ENCODE results near the gene SHISAL2A. TPM values are rescaled to one million over a fixed set of nuclear protein-coding genes. Genes with fewer than 3 reads are reported as not detected.

SHISAL2A gene
- total RNA-seq, 2 experiments from 2014 or later, result 27.9 to 28.8 TPM

DNA sequence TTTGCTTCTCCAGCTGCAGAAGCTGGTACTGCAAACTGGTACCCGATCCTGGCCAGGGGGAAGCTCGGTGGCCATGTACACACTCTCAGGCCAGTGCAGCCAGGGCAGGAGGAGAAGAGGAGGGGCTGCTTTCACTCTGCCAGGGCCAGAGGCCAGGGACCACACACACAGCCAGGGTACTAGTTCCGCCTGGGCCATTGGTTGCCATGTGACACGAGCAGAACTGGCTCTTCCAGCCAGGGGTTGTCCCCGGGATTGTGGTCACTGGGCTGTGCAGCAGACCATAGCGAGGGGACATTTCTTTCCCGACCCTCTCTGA, 3.7 kb upstream of the SHISAL2A start:
- no peak for DNase-seq
- Mint-ChIP-seq H3K27me3 (peaks cover 2% of the 10 kb centered on the region), H3K36me3 (peaks cover 10% of the 10 kb centered on the region), H3K9me3 (no peaks in the 10 kb centered on the region), H3K4me3 (no peak overlapping the region), H3K4me1 (peaks cover 27% of the 10 kb centered on the region), H3K27ac (no peak overlapping the region)
- no peak for ATAC-seq (ENCODE audit: low read depth)
- POLR2A ChIA-PET, result interaction anchor here (0.6 to 1.4 kb wide), 2 partner anchors 76 to 188 kb away, joined by 3 to 4 read pairs; no protein-coding TSS in a partner anchor

DNA sequence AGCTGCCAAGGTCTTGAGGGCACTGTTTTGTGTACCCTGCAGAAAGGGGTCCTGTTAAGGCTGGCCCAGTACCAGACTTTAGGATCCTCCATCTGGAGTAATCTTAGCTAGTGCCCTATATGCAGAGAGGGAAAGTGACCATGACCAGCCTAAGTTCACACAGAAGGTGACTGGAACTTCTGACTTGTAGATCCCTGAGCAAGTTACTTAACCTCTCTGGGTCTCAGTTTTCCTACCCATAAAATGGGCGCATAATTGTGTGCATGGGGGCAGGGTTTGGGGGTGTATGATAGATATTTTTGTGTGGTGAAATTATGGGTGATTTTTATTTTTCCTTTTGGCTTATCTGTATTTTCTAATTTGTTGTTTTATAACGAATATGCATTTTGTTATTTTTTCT, 3.3 kb upstream of the SHISAL2A start:
- POLR2A ChIA-PET, result interaction anchor here (0.6 to 1.4 kb wide), 2 partner anchors 76 to 189 kb away, joined by 3 to 4 read pairs; no protein-coding TSS in a partner anchor
- Mint-ChIP-seq H3K4me1 (peaks cover 29% of the 10 kb centered on the region), H3K27ac (no peak overlapping the region), H3K4me3 (no peak overlapping the region), H3K27me3 (peaks cover 2% of the 10 kb centered on the region), H3K36me3 (peaks cover 9% of the 10 kb centered on the region), H3K9me3 (no peaks in the 10 kb centered on the region)
- DNase-seq, result no peak
- no peak for ATAC-seq (ENCODE audit: low read depth)

DNA sequence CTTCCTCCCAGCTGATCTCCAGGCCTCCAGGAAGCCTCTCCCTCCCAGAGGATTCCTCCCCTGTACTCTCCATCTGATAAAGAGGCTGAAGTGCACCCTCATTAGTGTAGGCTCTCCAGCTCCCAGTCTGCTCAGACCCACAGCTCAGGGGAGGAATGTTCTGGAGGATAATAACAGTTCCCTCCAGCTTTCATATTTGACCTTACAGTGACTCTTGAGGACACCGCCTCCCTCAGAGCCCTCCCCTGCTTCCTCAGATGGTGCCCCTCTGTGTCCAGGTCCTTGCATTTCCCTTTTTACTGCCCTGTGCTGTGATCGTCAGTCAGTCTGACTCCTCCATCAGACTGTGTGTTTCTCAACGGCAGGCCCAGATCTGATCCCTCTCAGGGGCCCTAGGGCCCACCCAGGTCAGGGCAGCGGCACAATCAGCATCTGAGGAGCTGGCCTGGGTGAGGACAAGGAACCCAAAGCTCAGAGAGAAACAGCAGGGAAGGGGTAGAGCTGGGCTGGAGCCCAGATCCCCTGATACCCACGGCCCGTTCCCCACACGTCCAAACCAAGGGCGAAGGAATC, 1.1 kb upstream of the SHISAL2A start:
- H3K27ac Mint-ChIP-seq, result peak overlapping the region; percentile 91
- peaks cover 2% of the 10 kb centered on the region for H3K27me3 Mint-ChIP-seq
- ATAC-seq (ENCODE audit: low read depth), result no peak

DNA sequence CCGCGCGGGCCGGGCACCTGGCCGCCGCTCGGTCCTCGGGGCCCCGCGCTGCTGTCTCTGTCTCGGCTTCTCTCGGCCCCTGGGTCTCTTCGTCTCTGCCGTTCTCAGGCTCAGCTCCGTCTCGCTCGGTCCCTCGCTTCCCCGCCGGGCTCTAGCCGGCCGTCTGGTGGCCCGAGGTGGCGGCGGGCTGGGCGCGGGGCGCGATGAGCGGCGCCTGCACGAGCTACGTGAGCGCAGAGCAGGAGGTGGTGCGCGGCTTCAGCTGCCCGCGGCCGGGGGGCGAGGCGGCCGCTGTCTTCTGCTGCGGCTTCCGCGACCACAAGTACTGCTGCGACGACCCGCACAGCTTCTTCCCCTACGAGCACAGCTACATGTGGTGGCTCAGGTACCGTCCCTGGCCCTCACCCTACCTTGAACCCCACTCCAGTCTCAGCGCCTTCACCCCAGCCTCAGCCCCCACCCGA, 355 bp downstream of the SHISAL2A start:
- DNase-seq, result peak; percentile 72
- Mint-ChIP-seq H3K36me3 (peaks cover 13% of the 10 kb centered on the region), H3K27me3 (peaks cover 2% of the 10 kb centered on the region), H3K4me1 (peaks cover 54% of the 10 kb centered on the region), H3K27ac (peak overlapping the region; percentile 95), H3K4me3 (peak overlapping the region; percentile 88), H3K9me3 (no peaks in the 10 kb centered on the region)
- ATAC-seq (ENCODE audit: low read depth), result peak; percentile 14
- POLR2A ChIA-PET, result interaction anchor here (0.8 to 3.5 kb wide), 8 partner anchors 9 to 268 kb away, joined by 3 to 29 read pairs (median 7); partner anchors contain the start of genes ORC1, PRPF38A and TUT4

More for the DNA sequence above, 1.1 kb upstream of the SHISAL2A start:
- peak; percentile 48 for DNase-seq
- H3K9me3 Mint-ChIP-seq, result no peaks in the 10 kb centered on the region
- POLR2A ChIA-PET, result interaction anchor here (0.9 to 3.5 kb wide), 6 partner anchors 16 to 227 kb away, joined by 3 to 29 read pairs (median 13); partner anchors contain the start of genes GPX7, ORC1, PRPF38A and TUT4
- H3K36me3 Mint-ChIP-seq, result peaks cover 11% of the 10 kb centered on the region
- H3K4me1 Mint-ChIP-seq, result peaks cover 44% of the 10 kb centered on the region
- peak overlapping the region; percentile 89 for H3K4me3 Mint-ChIP-seq

DNA sequence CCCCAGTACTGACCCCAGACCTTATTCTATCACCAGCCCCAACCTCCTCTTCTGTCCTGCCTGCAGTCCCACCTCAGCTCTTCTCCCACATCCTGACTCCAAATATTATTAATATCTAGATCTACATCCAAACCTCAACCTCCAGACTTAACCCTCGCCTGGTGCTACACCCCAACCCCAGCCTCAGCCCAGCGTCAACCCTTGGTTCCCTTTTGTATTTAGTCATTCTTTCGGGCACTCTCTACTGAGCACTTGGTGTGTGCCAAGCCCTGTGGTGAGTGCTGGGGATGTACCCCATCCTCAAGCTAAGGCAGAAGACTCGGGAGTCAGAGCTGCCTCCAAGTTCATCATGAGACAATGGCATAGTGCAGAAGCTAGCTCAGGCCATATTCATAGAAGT, 1.1 kb downstream of the SHISAL2A start:
- POLR2A ChIA-PET, result interaction anchor here (0.8 to 4.9 kb wide), 4 partner anchors 30 to 269 kb away, joined by 3 to 34 read pairs (median 21); partner anchors contain the start of gene TUT4
- Mint-ChIP-seq H3K4me3 (peak overlapping the region; percentile 88), H3K36me3 (peaks cover 15% of the 10 kb centered on the region), H3K4me1 (peaks cover 57% of the 10 kb centered on the region), H3K27ac (peak overlapping the region; percentile 95), H3K9me3 (no peaks in the 10 kb centered on the region), H3K27me3 (peaks cover 2% of the 10 kb centered on the region)
- DNase-seq, result peak; percentile 40
- no peak for ATAC-seq (ENCODE audit: low read depth)

DNA sequence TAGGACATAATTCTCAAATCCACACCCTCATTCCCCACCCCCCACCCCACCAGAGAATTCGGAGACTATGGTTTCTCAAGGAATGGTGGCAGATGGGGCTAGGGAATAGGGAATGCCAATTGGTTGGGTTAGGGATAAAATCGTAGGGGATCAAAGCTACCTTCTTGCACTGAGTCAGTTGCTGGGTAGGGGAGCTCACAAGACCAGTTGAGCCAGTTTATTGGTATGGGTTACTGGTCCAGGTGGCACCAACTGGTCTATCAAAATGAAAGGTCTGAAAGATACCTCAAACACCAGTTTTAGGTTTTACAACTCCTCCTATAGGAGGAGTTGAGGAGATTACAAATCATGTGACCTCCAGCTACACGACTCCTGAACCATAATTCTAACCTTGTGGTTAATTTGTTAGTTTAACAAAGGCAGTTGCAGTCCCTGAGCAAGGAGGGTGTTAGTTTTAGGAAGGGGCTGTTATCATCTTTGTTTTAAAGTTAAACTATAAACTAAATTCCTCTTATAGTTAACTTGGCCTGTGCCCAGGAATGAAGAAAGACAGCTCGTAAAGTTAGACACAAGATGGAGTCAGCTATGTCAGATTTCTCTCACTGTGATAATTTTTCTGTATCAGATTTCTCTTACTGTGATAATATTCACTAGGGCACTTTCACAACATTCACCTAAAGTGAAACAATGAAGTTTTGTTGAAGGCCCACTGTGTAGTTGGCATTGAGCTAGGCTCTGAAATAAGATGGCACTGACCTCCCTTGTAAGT, 2.5 kb downstream of the SHISAL2A start:
- ATAC-seq (ENCODE audit: low read depth) (no peak), DNase-seq (no peak)
- peak overlapping the region; percentile 89 for H3K27ac Mint-ChIP-seq
- peaks cover 2% of the 10 kb centered on the region for H3K27me3 Mint-ChIP-seq
- H3K4me1 Mint-ChIP-seq, result peaks cover 55% of the 10 kb centered on the region
- POLR2A ChIA-PET, result interaction anchor here (0.7 to 4.9 kb wide), 3 partner anchors 82 to 800 kb away, joined by 3 to 34 read pairs (median 9); partner anchors contain the start of genes ORC1, PRPF38A and TUT4
- H3K4me3 Mint-ChIP-seq, result peak overlapping the region; percentile 45
- peaks cover 15% of the 10 kb centered on the region for H3K36me3 Mint-ChIP-seq
- no peaks in the 10 kb centered on the region for H3K9me3 Mint-ChIP-seq

DNA sequence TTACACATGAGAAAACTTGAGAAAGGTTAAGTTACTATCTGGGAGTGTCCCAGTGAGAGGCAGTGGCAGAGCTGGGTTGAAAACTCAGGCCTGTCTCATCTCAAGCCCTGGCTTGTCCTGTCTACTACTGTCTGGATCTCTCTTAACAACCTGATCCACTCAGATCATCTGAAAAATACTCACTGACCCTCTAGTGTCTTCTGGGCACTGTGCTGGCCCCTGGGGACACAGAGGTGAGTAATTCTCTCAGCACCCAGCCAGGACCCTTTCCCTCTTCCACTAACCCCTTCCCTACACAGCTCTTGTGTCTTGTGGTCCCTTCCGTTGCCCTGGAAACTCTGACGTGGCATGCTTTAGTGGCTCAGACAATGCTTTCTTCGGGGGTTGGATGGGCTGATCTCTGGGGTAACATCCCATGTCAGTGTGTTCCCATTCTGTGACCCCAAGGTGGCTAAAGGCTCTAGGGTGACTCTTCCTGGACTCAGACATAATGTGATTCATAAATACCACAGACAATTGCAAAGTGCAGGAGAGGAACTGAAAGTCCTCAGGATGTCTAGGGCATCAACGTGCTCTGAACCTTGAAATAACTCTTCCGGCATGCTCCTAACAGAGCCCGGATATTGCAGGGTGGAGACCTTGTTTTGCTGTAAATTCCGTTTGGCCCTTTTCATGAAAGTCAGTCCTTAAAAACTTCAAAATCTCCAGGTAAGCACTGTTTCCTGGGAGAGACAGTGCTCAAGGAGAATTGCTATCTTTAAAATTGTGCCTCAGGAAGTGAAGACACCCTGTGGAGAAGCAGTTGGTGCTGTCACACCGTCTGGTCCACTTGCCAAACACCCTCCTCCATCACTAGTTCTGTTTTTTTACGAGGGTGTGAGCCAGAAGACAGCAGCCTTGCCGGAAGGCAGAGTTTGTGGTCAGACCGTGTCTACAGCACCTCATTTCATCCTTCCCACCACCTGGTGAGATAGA, 4.0 kb downstream of the SHISAL2A start:
- H3K27ac Mint-ChIP-seq, result peak overlapping the region; percentile 100
- H3K27me3 Mint-ChIP-seq, result no peaks in the 10 kb centered on the region
- DNase-seq (peak; percentile 71), ATAC-seq (ENCODE audit: low read depth) (peak; percentile 65)
- POLR2A ChIA-PET, result interaction anchor here (1.0 to 4.9 kb wide), 3 partner anchors 21 to 84 kb away, joined by 3 to 34 read pairs (median 8); partner anchors contain the start of gene TUT4
- H3K36me3 Mint-ChIP-seq, result peaks cover 19% of the 10 kb centered on the region
- peaks cover 55% of the 10 kb centered on the region for H3K4me1 Mint-ChIP-seq
- peaks cover 3% of the 10 kb centered on the region for H3K9me3 Mint-ChIP-seq
- peak overlapping the region; percentile 82 for H3K4me3 Mint-ChIP-seq

DNA sequence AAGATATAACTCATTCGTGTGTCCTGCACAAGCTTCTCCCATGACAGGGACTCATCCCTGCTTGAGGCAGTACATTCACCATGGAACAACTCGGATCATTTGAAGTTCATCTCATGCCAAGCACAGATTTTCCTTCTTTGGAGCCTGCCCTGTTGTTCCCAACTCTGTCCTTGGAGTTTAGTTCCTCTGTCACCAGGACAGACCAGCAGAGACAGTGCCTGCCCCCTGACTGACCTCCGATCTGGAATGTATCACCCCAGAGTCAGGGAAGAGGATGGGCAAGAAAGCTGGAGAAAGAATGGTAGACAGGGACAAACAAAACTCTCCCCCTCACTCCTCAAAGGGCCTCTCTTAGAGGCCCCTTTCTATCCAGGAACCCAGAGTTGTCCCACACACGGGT, 5.0 kb downstream of the SHISAL2A start:
- H3K27me3 Mint-ChIP-seq, result no peaks in the 10 kb centered on the region
- POLR2A ChIA-PET, result interaction anchor here (2.0 to 4.9 kb wide), 2 partner anchors 21 to 85 kb away, joined by 8 to 34 read pairs; partner anchors contain the start of gene TUT4
- ATAC-seq (ENCODE audit: low read depth) (no peak), DNase-seq (no peak)
- H3K4me1 Mint-ChIP-seq, result peaks cover 53% of the 10 kb centered on the region
- peak overlapping the region; percentile 82 for H3K4me3 Mint-ChIP-seq
- peak overlapping the region; percentile 100 for H3K27ac Mint-ChIP-seq
- peaks cover 22% of the 10 kb centered on the region for H3K36me3 Mint-ChIP-seq
- peaks cover 3% of the 10 kb centered on the region for H3K9me3 Mint-ChIP-seq

DNA sequence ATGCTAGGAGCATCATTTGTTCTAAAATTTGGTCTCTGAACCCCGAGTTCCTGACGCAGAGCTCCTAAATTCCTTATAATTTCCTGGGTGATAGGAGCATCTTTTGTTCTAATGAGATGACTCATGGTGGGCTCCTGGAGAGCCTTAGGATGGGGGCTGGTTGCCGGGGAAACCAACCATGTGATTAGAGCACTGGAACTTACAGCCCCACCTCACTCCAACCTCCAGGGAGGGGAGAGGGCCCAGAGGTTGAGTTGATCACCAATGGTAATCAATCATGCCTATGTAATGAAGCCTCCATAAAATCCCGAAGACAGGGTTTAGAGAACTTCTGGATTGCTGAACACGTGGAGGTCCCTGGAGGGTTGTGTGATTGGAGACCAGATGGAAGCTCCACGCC, 7.7 kb downstream of the SHISAL2A start:
- H3K4me3 Mint-ChIP-seq, result no peak overlapping the region
- peaks cover 24% of the 10 kb centered on the region for H3K36me3 Mint-ChIP-seq
- H3K27ac Mint-ChIP-seq, result no peak overlapping the region
- H3K9me3 Mint-ChIP-seq, result peaks cover 3% of the 10 kb centered on the region
- peaks cover 34% of the 10 kb centered on the region for H3K4me1 Mint-ChIP-seq
- ATAC-seq (ENCODE audit: low read depth) (no peak), DNase-seq (no peak)
- POLR2A ChIA-PET, result no interaction called here
- no peaks in the 10 kb centered on the region for H3K27me3 Mint-ChIP-seq

DNA sequence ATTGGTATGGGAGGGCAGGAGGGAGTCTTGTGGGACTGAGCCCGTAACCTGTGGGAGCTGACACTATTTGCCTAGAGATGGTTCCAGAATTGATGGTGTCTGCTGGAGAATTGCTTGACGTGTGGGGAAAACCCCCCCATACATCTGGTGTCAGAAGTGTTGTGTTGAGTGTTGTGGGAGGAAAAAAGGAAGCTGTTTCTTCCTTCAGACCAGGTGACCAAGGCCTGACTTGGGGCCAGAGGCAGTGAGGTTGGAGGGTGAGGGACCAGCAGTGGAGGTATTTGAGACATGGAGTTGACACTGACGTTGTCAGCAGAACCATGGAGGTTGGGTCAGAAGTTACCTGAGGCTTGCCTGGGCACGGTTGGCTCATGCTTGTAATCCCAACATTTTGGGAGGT, 8.3 kb downstream of the SHISAL2A start:
- POLR2A ChIA-PET, result no interaction called here
- ATAC-seq (ENCODE audit: low read depth) (no peak), DNase-seq (no peak)
- H3K27ac Mint-ChIP-seq, result peak overlapping the region; percentile 80
- peaks cover 24% of the 10 kb centered on the region for H3K36me3 Mint-ChIP-seq
- peaks cover 31% of the 10 kb centered on the region for H3K4me1 Mint-ChIP-seq
- H3K9me3 Mint-ChIP-seq, result peaks cover 3% of the 10 kb centered on the region
- H3K4me3 Mint-ChIP-seq, result no peak overlapping the region
- H3K27me3 Mint-ChIP-seq, result no peaks in the 10 kb centered on the region

DNA sequence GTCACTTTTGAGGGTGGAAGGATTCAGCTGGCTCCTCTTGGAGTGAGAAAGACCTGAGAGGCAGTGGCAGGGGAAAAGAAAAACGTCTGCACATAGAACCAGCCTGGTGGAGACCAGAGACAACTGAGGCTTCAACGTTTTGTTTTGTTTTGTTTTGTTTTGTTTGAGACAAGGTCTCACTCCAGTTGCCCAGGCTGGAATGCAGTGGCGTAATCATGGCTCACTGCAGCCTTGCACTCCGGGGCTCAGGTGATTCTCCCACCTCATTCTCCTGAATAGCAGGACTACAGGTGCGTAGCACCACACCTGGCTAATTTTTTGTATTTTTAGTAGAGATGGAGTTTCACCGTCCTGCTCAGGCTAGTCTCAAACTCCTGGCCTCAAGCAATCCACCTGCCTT, 12.3 kb downstream of the SHISAL2A start:
- peaks cover 9% of the 10 kb centered on the region for H3K4me1 Mint-ChIP-seq
- DNase-seq, result no peak

DNA sequence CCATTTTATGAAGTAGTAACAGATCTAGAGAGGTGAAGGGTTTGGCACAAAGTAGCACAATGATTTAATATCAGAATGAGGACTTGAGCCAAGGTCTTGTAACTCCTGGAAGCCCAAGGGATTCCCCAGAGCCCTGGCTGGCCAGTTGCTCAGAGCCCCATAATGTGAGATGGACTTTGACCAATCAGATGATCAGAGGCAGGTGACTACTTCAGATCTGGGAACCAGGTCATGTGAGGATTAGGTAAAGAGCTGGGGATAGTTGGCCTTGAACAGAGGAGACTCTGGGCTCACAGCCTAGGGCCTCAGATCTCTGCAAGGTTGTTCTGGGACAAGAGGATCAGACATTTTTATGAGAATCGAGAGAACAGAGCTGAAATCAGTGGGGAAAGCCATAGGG, 18.9 kb downstream of the SHISAL2A start:
- Mint-ChIP-seq H3K27me3 (no peaks in the 10 kb centered on the region), H3K4me1 (peaks cover 3% of the 10 kb centered on the region), H3K4me3 (no peak overlapping the region), H3K36me3 (peaks cover 23% of the 10 kb centered on the region), H3K27ac (no peak overlapping the region), H3K9me3 (no peaks in the 10 kb centered on the region)
- POLR2A ChIA-PET, result no interaction called here
- no peak for ATAC-seq (ENCODE audit: low read depth)
- DNase-seq, result no peak

More for the DNA sequence above, 12.3 kb downstream of the SHISAL2A start:
- ATAC-seq (ENCODE audit: low read depth), result no peak
- Mint-ChIP-seq H3K27ac (no peak overlapping the region), H3K36me3 (peaks cover 26% of the 10 kb centered on the region), H3K4me3 (no peak overlapping the region), H3K9me3 (peaks cover 3% of the 10 kb centered on the region), H3K27me3 (no peaks in the 10 kb centered on the region)
- POLR2A ChIA-PET, result interaction anchor here (0.7 kb wide), 1 partner anchor 72 kb away, joined by 4 read pairs; no protein-coding TSS in a partner anchor

Measured in activated naive CD8-positive, alpha-beta T cell treated with anti-CD3 and anti-CD28 coated beads, Interleukin-2, amount 10 ng/mL, durations not matched to agents 7 days and 5 days (primary cell).